SK-N-MC (cell line): Measurements from ENCODE around the gene SPRR2B.

Source experiments
- EZH2 ChIP-seq: fragments of 200-600 bp; sonication (generic); IDR thresholded peaks from one replicate; pipeline ENCODE4 v1.6.1; 2017; ENCODE audit warnings: antibody characterized with exemption
- FOXP2 ChIP-seq: optimal IDR thresholded peaks from 2 replicates; pipeline ENCODE3; 2011; ENCODE audit warnings: mild to moderate bottlenecking, moderate library complexity; ENCODE audit not compliant: insufficient read depth; ENCODE audit errors: extremely low read length, control extremely low read depth
- POLR2AphosphoS5 ChIP-seq: IDR thresholded peaks from 2 replicates; pipeline ENCODE4 v1.6.1; 2012; ENCODE audit warnings: mild to moderate bottlenecking, low read depth, low read length, borderline replicate concordance

DNA sequence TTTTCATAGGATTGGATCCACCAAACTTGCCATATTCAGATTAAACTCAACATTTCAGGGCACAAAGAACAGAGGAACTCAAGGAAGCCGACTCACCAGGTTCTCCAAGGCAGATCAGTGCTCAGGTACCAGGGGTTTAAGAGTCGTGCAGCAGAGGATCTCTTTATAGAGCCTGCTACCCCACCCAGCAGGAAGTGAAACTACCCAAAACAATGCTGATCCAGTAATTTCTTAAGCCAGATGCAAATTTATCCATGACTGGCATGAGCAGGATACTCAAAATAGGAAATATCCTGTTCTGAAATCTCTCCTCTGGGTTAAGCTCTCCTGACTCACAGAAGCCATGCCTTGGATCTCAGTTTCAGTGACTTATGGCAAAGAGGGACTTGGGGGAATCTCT lies 14.0 kb downstream of the SPRR2B start, which contains the start of gene SPRR2A:
- no peak for TF ChIP-seq EZH2
- TF ChIP-seq POLR2AphosphoS5: no peak
- TF ChIP-seq FOXP2: no peak
